Aorta (tissue), 5 donors: ENCODE data around the gene ADGRE1. TPM values are rescaled to one million over a fixed set of nuclear protein-coding genes. Genes with fewer than 3 reads are reported as not detected.

Source experiments
- ATAC-seq: fragments of 200-7000 bp; cut with Tn5 transposase; one replicate; pipeline ENCODE4 v1.9.1; 2022; ENCODE audit warnings: moderate library complexity; ENCODE audit not compliant: low FRiP score
- DNase-seq, 2 donors: peaks; one replicate each; pipeline ENCODE4 v3.0.0-alpha.2; 2020
- H3K27ac ChIP-seq, 2 donors: one replicate each; pipeline ENCODE4 v1.5.1; 2013; ENCODE audit warnings: low read length in 2 of 2, mild to moderate bottlenecking in 2 of 2, moderate library complexity in 2 of 2, control low read depth in 1 of 2, inconsistent platforms in 1 of 2, low read depth in 1 of 2
- H3K27me3 ChIP-seq, 2 donors: one replicate each; pipeline ENCODE4 v1.6.1; 2013; ENCODE audit warnings: control low read depth in 1 of 2, low read length in 1 of 2, mild to moderate bottlenecking in 1 of 2, moderate library complexity in 1 of 2; ENCODE audit not compliant: insufficient read depth in 2 of 2, control insufficient read depth in 1 of 2
- H3K36me3 ChIP-seq, 2 donors: one replicate each; pipeline ENCODE4 v1.6.1; 2013; ENCODE audit warnings: control low read depth in 1 of 2, low read length in 1 of 2, mild to moderate bottlenecking in 1 of 2; ENCODE audit not compliant: insufficient read depth in 2 of 2, control insufficient read depth in 1 of 2
- H3K4me1 ChIP-seq, 2 donors: one replicate each; pipeline ENCODE4 v1.6.1; 2013; ENCODE audit warnings: low read length in 2 of 2, control low read depth in 1 of 2, mild to moderate bottlenecking in 1 of 2, moderate library complexity in 1 of 2; ENCODE audit not compliant: insufficient read depth in 2 of 2, control insufficient read depth in 1 of 2
- H3K4me3 ChIP-seq, 2 donors: one replicate each; pipeline ENCODE4 v1.5.1; 2013; ENCODE audit warnings: low read length in 2 of 2, control low read depth in 1 of 2, mild to moderate bottlenecking in 1 of 2
- H3K9me3 ChIP-seq: one replicate; pipeline ENCODE4 v1.6.1; 2013; ENCODE audit warnings: mild to moderate bottlenecking, low read length; ENCODE audit not compliant: control insufficient read depth
- WGBS, 2 donors: extraction: QIAGEN DNeasy Blood & Tissue Kit; methylation state at CpG; one replicate each; pipeline ENCODE4 v1.1.7; 2013; 5-methylcytosine and 5-hydroxymethylcytosine counted together
- intact Hi-C, 2 donors: fragments of 100-400 bp; cut with DNase I; formaldehyde crosslinking; loops; one replicate each; pipeline versions ENCODE4 v1.14.2 to v1.15.0; 2022
- polyA plus RNA-seq, 2 donors: library from polyadenylated mRNA; stranded (reverse); fragments of 200-250 nt; gene quantifications; one replicate each; pipeline ENCODE4 v1.2.3, GENCODE V29; 2013
- total RNA-seq, 2 donors: library from RNA; stranded (reverse); fragmentation: NEBNext Ultra II Directional; extraction: Animal tissue kit (Norgen Biotek cat#: 25700); gene quantifications; one replicate each; pipeline ENCODE4 v1.2.1, GENCODE V29; 2021
- donor health status: healthy with polysubstance abuse.
- donor health status: Bipolar disorder and iron deficiency.
- donor health status: DM: no; HTN: no; CAD: no.
- donor health status: DM: no; HTN: no; CAD: no.
- donor health status: DM: yes; HTN: yes; CAD: no.

Gene ADGRE1
- total and polyA plus RNA-seq, 4 donors, result 0.08 to 1.6 (median 0.46) TPM

GRCh38 chr19:6925801-6926751, 38.7 kb downstream of the ADGRE1 start:
- H3K9me3 ChIP-seq, result peaks cover 4% of the 10 kb centered on the region
- DNase-seq, result no peak
- ATAC-seq, result no peak
- H3K27ac ChIP-seq, result no peak overlapping the region
- intact Hi-C loops, result no loop called here
- WGBS, 2 donors, result 70 to 74% methylated on average over 15 of the region's 15 CpGs
- no peaks in the 10 kb centered on the region for H3K4me1 ChIP-seq
- H3K27me3 ChIP-seq, result no peaks in the 10 kb centered on the region
- no peak overlapping the region for H3K4me3 ChIP-seq
- H3K36me3 ChIP-seq, result no peaks in the 10 kb centered on the region

GRCh38 chr19:6930190-6930589, 42.8 kb downstream of the ADGRE1 start:
- intact Hi-C loops, result no loop called here
- Histone ChIP-seq H3K4me3 (no peak overlapping the region), H3K27ac (no peak overlapping the region), H3K9me3 (peaks cover 6% of the 10 kb centered on the region), H3K27me3 (no peaks in the 10 kb centered on the region), H3K4me1 (no peaks in the 10 kb centered on the region), H3K36me3 (no peaks in the 10 kb centered on the region)
- no peak for ATAC-seq
- WGBS, 2 donors, result 64% methylated on average over 3 of the region's 3 CpGs
- no peak for DNase-seq

GRCh38 chr19:6935069-6935468, 47.7 kb downstream of the ADGRE1 start:
- Histone ChIP-seq H3K4me1 (no peaks in the 10 kb centered on the region), H3K4me3 (no peak overlapping the region), H3K27me3 (no peaks in the 10 kb centered on the region), H3K9me3 (peaks cover 11% of the 10 kb centered on the region), H3K27ac (no peak overlapping the region), H3K36me3 (no peaks in the 10 kb centered on the region)
- DNase-seq (no peak), ATAC-seq (no peak)
- 57 to 62% methylated on average over 3 of the region's 3 CpGs for WGBS, 2 donors
- intact Hi-C loops, result no loop called here

GRCh38 chr19:6935618-6936017, 48.2 kb downstream of the ADGRE1 start:
- WGBS, 2 donors, result 64 to 68% methylated on average over 5 of the region's 5 CpGs
- Histone ChIP-seq H3K27me3 (no peaks in the 10 kb centered on the region), H3K27ac (no peak overlapping the region), H3K9me3 (peaks cover 10% of the 10 kb centered on the region), H3K4me1 (no peaks in the 10 kb centered on the region), H3K36me3 (no peaks in the 10 kb centered on the region), H3K4me3 (no peak overlapping the region)
- DNase-seq (no peak), ATAC-seq (no peak)
- intact Hi-C loops, result no loop called here

- intact Hi-C loops, result no loop called here
- DNase-seq, result no peak
- Histone ChIP-seq H3K27me3 (no peaks in the 10 kb centered on the region), H3K4me3 (no peak overlapping the region), H3K27ac (no peak overlapping the region), H3K36me3 (no peaks in the 10 kb centered on the region), H3K4me1 (no peaks in the 10 kb centered on the region), H3K9me3 (peaks cover 1% of the 10 kb centered on the region)
- no peak for ATAC-seq
- 55% methylated on average over 3 of the region's 3 CpGs for WGBS, 2 donors
These were observed 58.4 kb downstream of the ADGRE1 start for GRCh38 chr19:6945733-6946132.

GRCh38 chr19:6947745-6948144, 60.4 kb downstream of the ADGRE1 start:
- Histone ChIP-seq H3K4me3 (no peak overlapping the region), H3K9me3 (no peaks in the 10 kb centered on the region), H3K27ac (no peak overlapping the region), H3K27me3 (no peaks in the 10 kb centered on the region), H3K4me1 (no peaks in the 10 kb centered on the region), H3K36me3 (no peaks in the 10 kb centered on the region)
- ATAC-seq, result no peak
- DNase-seq, result no peak
- intact Hi-C loops, result no loop called here
- 24 to 43% methylated on average over 5 of the region's 5 CpGs for WGBS, 2 donors

GRCh38 chr19:6948884-6949283, 61.5 kb downstream of the ADGRE1 start:
- no peak for ATAC-seq
- 82 to 83% methylated on average over 2 of the region's 2 CpGs for WGBS, 2 donors
- intact Hi-C loops, result no loop called here
- Histone ChIP-seq H3K27ac (no peak overlapping the region), H3K27me3 (no peaks in the 10 kb centered on the region), H3K9me3 (no peaks in the 10 kb centered on the region), H3K4me3 (no peak overlapping the region), H3K36me3 (no peaks in the 10 kb centered on the region), H3K4me1 (no peaks in the 10 kb centered on the region)
- DNase-seq, result no peak

GRCh38 chr19:6952956-6953355, 65.6 kb downstream of the ADGRE1 start:
- ATAC-seq (no peak), DNase-seq (no peak)
- no peaks in the 10 kb centered on the region for H3K9me3 ChIP-seq
- H3K27ac ChIP-seq, result no peak overlapping the region
- H3K4me3 ChIP-seq, result no peak overlapping the region
- WGBS, 2 donors, result 81 to 82% methylated on average over 9 of the region's 9 CpGs
- H3K36me3 ChIP-seq, result no peaks in the 10 kb centered on the region
- intact Hi-C loops, result no loop called here
- no peaks in the 10 kb centered on the region for H3K4me1 ChIP-seq
- no peaks in the 10 kb centered on the region for H3K27me3 ChIP-seq

- intact Hi-C loops, result no loop called here
- Histone ChIP-seq H3K4me3 (no peak overlapping the region), H3K27me3 (no peaks in the 10 kb centered on the region), H3K27ac (no peak overlapping the region), H3K4me1 (no peaks in the 10 kb centered on the region), H3K36me3 (no peaks in the 10 kb centered on the region), H3K9me3 (peaks cover 3% of the 10 kb centered on the region)
- no peak for DNase-seq
- ATAC-seq, result no peak
- 93 to 96% methylated on average over 3 of the region's 3 CpGs for WGBS, 2 donors
These were observed 67.7 kb downstream of the ADGRE1 start for GRCh38 chr19:6955082-6955481.
